Calu3 (cell line): ENCODE results near the gene SLC17A7. TPM values are rescaled to one million over a fixed set of nuclear protein-coding genes. Genes with fewer than 3 reads are reported as not detected.
"Not testable (repeated sequence)": the region's sequence is repeated elsewhere in the genome, so short reads cannot be mapped to it uniquely, and the experiment has no call there.

ENCODE experiments used
- BruUV-seq: library from RNA; stranded (reverse); fragments of 400-500 nt; replicated peaks from 2 replicates; lab custom pipeline; 2021; lab: Mats Ljungman, UMichigan
- CTCF ChIA-PET: fragments of 300-600 bp; sonication (Branson Sonifier 250); formaldehyde crosslinking; loops from one replicate; lab custom pipeline; 2022; ENCODE audit warnings: antibody characterized with exemption; lab: Charles Lee
- DNase-seq: peaks from one replicate; pipeline ENCODE4 v3.0.0; 2022
- H3K27ac Mint-ChIP-seq: one replicate; pipeline ENCODE4 v1.8.0; 2022; ENCODE audit warnings: mixed read lengths; ENCODE audit not compliant: unreplicated experiment
- H3K27me3 Mint-ChIP-seq: one replicate; pipeline ENCODE4 v1.8.0; 2022; ENCODE audit warnings: mixed read lengths; ENCODE audit not compliant: unreplicated experiment
- H3K36me3 Mint-ChIP-seq: one replicate; pipeline ENCODE4 v1.8.0; 2022; ENCODE audit warnings: mild to moderate bottlenecking, moderate library complexity, mixed read lengths; ENCODE audit not compliant: insufficient read depth, unreplicated experiment
- H3K4me1 Mint-ChIP-seq: one replicate; pipeline ENCODE4 v1.8.0; 2022; ENCODE audit warnings: mild to moderate bottlenecking, low read depth, mixed read lengths; ENCODE audit not compliant: unreplicated experiment
- H3K4me3 Mint-ChIP-seq: one replicate; pipeline ENCODE4 v1.8.0; 2022; ENCODE audit warnings: mild to moderate bottlenecking, low read depth, moderate library complexity, mixed read lengths; ENCODE audit not compliant: unreplicated experiment
- H3K9me3 Mint-ChIP-seq: one replicate; pipeline ENCODE4 v1.8.0; 2022; ENCODE audit warnings: low read depth, mixed read lengths; ENCODE audit not compliant: unreplicated experiment
- intact Hi-C: fragments of 100-400 bp; cut with micrococcal nuclease; formaldehyde crosslinking; loops from one replicate; pipeline ENCODE4 v1.10.0; 2022; ENCODE audit not compliant: unreplicated experiment
- total RNA-seq: library from RNA; stranded (reverse); gene quantifications from 2 replicates; pipeline ENCODE4 v1.2.3, GENCODE V29; 2022
- TF ChIP-seq, protein P1 (sequence below): fragments of 200-600 bp; IDR thresholded peaks from one replicate; pipeline ENCODE4 v1.8.0; 2022; ENCODE audit warnings: antibody characterized with exemption; ENCODE audit not compliant: unreplicated experiment

The SLC17A7 gene
- total RNA-seq, 1 experiment from 2014 or later = not detected

- H3K4me1 Mint-ChIP-seq = peaks cover 43% of the 10 kb centered on the region
- CTCF ChIA-PET = interaction anchor here (0.5 to 0.6 kb wide), 2 partner anchors 22 to 178 kb away, joined by 3 to 4 read pairs; no protein-coding TSS in a partner anchor
- H3K9me3 Mint-ChIP-seq = no peaks in the 10 kb centered on the region
- no TSS peak for BruUV-seq
- no peak for DNase-seq
- H3K36me3 Mint-ChIP-seq = peaks cover 62% of the 10 kb centered on the region
- TF ChIP-seq, protein P1, sequence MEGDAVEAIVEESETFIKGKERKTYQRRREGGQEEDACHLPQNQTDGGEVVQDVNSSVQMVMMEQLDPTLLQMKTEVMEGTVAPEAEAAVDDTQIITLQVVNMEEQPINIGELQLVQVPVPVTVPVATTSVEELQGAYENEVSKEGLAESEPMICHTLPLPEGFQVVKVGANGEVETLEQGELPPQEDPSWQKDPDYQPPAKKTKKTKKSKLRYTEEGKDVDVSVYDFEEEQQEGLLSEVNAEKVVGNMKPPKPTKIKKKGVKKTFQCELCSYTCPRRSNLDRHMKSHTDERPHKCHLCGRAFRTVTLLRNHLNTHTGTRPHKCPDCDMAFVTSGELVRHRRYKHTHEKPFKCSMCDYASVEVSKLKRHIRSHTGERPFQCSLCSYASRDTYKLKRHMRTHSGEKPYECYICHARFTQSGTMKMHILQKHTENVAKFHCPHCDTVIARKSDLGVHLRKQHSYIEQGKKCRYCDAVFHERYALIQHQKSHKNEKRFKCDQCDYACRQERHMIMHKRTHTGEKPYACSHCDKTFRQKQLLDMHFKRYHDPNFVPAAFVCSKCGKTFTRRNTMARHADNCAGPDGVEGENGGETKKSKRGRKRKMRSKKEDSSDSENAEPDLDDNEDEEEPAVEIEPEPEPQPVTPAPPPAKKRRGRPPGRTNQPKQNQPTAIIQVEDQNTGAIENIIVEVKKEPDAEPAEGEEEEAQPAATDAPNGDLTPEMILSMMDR = no peak
- H3K27ac Mint-ChIP-seq = peak overlapping the region; percentile 17
- intact Hi-C loops = no loop called here
- peaks cover 22% of the 10 kb centered on the region for H3K27me3 Mint-ChIP-seq
- H3K4me3 Mint-ChIP-seq = no peak overlapping the region
Observed at GRCh38 chr19:49445997-49446396, 4.7 kb upstream of the SLC17A7 start.

DNA sequence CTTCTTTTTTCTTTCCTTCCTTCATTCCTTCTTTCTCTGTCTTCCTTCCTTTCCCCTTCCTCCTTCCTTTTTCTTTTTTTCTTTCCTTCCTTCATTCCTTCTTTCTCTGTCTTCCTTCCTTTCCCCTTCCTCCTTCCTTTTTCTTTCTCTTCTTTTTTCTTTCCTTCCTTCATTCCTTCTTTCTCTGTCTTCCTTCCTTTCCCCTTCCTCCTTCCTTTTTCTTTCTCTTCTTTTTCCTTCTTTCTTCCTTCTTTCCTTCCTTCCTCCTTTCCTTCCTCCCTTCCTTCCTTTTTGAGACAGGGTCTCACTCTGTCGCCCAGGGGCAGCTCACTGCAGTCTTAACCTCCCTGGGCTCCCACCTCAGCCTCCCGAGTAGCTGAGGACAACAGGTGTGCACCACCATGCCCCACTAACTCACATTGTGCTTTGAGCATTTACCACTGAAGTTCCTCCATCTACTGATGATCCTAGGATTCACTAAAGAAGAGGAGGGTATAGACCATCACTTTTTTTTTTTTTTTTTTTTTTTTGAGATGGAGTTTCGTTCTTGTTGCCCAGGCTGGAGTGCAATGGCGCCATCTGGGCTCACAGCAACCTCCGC lies 2.9 kb upstream of the SLC17A7 start:
- H3K27ac Mint-ChIP-seq = peak overlapping the region; percentile 24
- CTCF ChIA-PET = interaction anchor here (1.2 kb wide), 1 partner anchor 53 kb away, joined by 10 read pairs; no protein-coding TSS in a partner anchor
- intact Hi-C loops, H3K9me3 Mint-ChIP-seq, DNase-seq, BruUV-seq: not testable (repeated sequence)
- H3K4me3 Mint-ChIP-seq = peak overlapping the region; percentile 73
- H3K27me3 Mint-ChIP-seq = peaks cover 40% of the 10 kb centered on the region
- peaks cover 39% of the 10 kb centered on the region for H3K4me1 Mint-ChIP-seq
- H3K36me3 Mint-ChIP-seq = peaks cover 49% of the 10 kb centered on the region

DNA sequence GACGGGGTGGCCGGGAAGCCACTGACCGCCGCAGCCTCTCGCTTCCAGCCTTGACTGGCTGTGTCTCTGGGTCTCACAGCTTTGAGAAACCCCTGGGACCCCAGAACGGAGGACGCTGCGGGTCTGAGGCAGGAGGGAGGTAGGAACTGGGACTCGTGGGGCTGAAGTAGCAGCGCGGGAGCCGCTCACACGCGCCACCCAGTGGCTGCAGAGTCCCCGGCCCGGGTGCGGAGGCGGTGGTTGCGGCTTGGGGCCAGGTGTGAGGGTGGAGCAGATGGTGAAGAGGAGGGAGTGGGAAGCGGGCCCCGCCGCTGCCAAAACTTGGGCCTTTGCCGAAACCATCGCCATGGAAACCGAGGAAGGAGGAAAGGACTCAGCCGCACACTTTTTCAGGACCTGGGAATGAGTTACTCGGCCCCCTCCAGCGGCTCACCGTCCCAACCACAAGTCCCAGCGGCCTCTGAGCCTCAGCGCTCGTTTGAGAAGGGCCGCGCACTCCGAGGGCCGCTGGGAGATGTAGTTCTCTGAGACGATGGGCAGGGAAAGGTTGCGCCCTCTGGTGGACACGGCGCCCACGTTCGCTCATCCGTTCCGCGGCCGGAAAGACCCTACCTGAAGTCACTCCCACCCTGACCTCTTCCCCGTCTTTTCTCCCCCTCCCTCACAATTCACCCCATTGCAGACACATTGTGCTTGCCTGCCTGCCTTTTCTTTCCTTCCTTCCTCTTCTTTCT lies 2.2 kb upstream of the SLC17A7 start:
- Mint-ChIP-seq H3K9me3 (no peaks in the 10 kb centered on the region), H3K27ac (peak overlapping the region; percentile 24), H3K27me3 (peaks cover 46% of the 10 kb centered on the region), H3K4me1 (peaks cover 34% of the 10 kb centered on the region), H3K36me3 (peaks cover 43% of the 10 kb centered on the region), H3K4me3 (peak overlapping the region; percentile 73)
- TF ChIP-seq, protein P1 = peak; percentile 93
- CTCF ChIA-PET = interaction anchor here (0.7 to 1.5 kb wide), 7 partner anchors 8 to 346 kb away, joined by 3 to 14 read pairs (median 6); partner anchors contain the start of gene PIH1D1
- no TSS peak for BruUV-seq
- intact Hi-C loops = loop anchor here (1.0 kb wide), 1 partner anchor 51 kb away; no protein-coding TSS in a partner anchor
- DNase-seq = peak; percentile 96

GRCh38 chr19:49442771-49443365 lies 1.5 kb upstream of the SLC17A7 start:
- BruUV-seq = no TSS peak
- intact Hi-C loops = loop anchor here (1.0 kb wide), 1 partner anchor 51 kb away; no protein-coding TSS in a partner anchor
- CTCF ChIA-PET = interaction anchor here (0.5 to 1.5 kb wide), 11 partner anchors 9 to 345 kb away, joined by 3 to 14 read pairs (median 5); partner anchors contain the start of genes ALDH16A1 and PIH1D1
- peaks cover 53% of the 10 kb centered on the region for H3K27me3 Mint-ChIP-seq
- H3K27ac Mint-ChIP-seq = no peak overlapping the region
- peaks cover 39% of the 10 kb centered on the region for H3K36me3 Mint-ChIP-seq
- peak overlapping the region; percentile 73 for H3K4me3 Mint-ChIP-seq
- TF ChIP-seq, protein P1 = no peak
- H3K4me1 Mint-ChIP-seq = peaks cover 27% of the 10 kb centered on the region
- H3K9me3 Mint-ChIP-seq = no peaks in the 10 kb centered on the region
- DNase-seq = peak; percentile 96
